COR-L47 (cell line): ENCODE measurements around the gene CNPY2.
"Not testable (repeated sequence)": the region's sequence is repeated elsewhere in the genome, so short reads cannot be mapped to it uniquely, and the experiment has no call there.

Experiments
- DNase-seq: peaks from one replicate; lab custom pipeline; 2025; lab: John Stamatoyannopoulos, UW

CNPY2 gene

GRCh38 chr12:56315622-56316473 is at the start of gene CNPY2:
TSS of gene CNPY2 (minus strand) at chr12:56315988. CDS start at chr12:56315217, 771 bp downstream.
- peak; percentile 99 for DNase-seq

DNA sequence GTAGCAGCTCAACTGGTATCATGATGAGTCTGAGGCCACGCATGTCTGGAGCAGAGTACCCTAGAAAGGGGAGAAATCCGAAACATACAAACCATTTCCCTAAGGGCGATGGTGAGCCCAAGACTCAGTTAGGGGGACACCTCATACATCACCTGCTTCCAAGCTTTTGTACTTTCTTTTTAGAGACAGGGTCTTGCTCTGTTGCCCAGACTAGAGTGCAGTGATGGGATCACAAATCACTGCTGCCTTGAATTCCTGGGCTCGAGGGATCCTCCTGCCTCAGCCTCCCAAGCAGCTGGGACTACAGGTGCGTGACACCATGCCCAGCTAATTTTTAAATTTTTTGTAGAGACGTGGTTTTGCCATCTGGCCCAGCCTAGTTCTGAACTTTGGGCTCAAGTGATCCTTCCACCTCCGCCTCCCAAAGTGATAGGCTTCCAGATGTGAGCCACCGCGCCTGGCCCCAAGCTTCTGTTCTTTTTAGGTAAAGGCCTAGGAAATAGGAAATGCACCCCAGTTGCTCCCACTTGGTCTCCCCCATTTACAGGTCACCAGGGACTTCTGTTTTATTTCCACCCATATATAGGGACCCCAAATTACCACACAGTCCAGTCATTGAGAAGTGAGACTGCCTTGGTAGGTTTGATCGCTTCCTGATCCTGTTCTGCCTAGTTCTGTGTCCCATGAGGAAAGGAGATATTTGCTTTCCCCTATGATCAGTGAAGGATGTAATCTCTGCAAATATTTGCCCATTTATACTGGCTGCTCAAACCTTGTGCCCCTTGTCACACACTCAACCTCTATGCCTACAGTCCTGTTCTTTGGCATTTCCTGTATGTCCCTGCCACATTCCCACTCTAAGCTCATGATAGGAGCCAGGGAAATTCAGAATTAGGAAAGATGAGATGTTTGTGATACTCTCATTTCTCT is 46.6 kb upstream of the CNPY2 start, which contains the start of gene APOF:
APOF (minus strand) TSS at position 728 of the 930 bp plus-strand sequence; CDS start at position 616, 112 bp downstream.
- DNase-seq, result no peak

DNA sequence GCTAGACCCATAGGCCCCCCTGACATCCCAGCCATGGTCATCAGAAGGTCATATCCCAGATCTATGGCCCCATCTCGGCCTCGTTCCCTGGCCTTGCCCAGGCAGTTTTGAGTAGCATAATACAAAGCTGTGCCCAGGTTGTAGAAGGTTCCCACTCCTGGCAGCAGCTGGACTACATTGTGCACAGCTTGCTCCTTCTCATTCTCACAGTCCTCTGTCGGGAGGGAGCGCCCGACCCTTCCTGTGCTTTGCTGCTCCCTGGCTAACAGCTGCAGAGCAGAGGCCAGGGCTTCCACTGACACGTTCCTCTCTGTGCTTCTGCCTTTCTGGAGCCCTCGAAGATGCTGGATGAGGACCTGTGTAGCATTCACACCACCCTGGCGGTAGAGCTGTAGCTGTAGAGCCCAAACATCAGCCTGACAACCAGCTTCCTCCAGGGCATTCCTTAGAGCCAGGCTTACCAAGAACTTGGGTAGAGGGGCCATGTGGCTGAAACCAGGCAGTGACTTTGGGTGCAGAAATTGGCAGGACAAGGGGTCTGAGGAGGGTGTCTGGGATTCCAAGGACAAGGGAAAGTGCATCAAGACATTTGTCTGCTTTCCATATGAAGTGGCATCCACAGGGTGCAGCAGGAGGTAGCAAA is 45.8 kb upstream of the CNPY2 start:
- DNase-seq, result no peak

- DNase-seq, result peak; percentile 98
Observed at GRCh38 chr12:56359851-56360767, 44.3 kb upstream of the CNPY2 start, which contains the start of gene STAT2. TSS of gene STAT2 (minus strand) at chr12:56360107. CDS start at chr12:56356571, 3,536 bp downstream.

- no peak for DNase-seq
Observed at GRCh38 chr12:56358836-56359532, 43.2 kb upstream of the CNPY2 start.

- DNase-seq, result no peak
Observed at GRCh38 chr12:56351325-56351724, 35.5 kb upstream of the CNPY2 start.

DNA sequence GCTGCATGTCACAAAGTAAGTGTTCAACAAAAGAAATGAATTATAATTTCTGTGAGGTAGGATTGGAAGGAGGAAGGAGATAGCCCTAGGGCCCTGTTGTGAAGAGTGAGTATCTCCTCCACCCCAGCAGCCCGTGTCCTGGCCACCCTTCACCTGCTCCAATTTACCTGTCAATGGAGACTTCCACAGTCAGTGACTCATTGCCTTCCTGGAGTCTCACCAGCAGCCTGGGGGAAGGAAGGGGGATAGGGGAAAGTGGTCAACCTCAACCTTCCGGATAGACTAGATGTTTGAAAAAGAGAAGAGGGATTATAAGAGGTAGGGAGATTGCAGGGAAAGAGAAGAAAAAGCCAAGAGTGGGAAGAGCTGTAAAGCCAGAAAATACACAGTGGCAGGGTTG is 34.9 kb upstream of the CNPY2 start:
- DNase-seq, result no peak

DNA sequence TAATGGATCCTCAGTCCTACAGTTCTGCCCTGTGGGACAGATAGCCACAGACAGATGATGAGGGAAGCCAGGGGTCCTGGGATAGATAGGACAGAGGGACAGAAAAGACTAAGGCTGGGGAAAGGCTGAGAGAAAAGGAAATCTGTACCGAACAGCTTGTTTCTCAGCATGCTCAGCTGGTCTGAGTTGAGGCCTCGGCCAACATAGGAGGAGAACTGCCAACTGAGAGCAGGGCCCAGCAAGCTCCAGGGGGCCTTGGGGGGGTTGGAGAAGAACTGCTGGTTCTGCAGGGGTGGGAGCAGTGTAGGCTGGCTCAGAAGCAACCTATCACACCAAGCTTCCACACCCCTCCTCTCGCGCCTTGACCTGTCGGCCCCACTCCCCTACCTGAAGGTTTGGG is 33.0 kb upstream of the CNPY2 start:
- no peak for DNase-seq

DNA sequence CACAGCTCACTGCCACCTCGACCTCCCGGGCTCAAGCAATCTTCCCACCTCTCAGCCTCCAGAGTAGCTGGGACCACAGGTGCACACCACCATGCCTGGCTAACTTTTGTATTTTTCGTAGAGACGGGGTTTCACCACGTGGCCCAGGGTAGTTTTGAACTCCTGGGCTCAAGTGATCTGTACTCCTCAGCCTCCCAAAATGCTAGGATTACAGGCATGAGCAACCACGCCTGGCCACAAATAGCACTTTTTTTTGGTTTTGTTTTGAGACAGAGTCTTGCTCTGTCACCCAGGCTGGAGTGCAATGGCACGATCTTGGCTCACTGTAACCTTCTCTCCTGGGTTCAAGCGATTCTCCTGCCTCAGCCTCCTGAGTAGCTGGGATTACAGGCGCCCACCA is 31.5 kb upstream of the CNPY2 start:
- not testable (repeated sequence) for DNase-seq

- DNase-seq, result no peak
Observed at GRCh38 chr12:56346675-56347074, 30.9 kb upstream of the CNPY2 start.

- not testable (repeated sequence) for DNase-seq
Observed at GRCh38 chr12:56342290-56342689, 26.5 kb upstream of the CNPY2 start.

DNA sequence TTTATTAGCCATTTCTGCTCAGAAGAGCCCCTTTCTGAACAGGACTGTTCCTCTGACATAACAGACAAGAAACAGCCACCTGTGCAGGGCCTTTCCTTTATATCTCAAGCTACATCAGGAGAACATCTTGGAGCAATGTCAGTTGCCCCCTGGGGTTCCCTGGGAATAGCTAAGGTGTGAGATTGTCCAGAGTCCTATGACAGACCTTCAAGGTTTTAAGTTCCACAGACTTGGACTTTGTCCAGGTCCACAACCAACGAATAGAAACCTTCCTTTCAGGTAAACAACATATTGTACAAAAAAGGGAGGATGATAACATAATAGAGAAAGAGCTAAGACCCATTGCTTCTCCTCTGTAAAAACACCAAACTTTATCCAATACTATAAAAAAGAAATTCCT is 25.8 kb upstream of the CNPY2 start:
- DNase-seq, result no peak

GRCh38 chr12:56339158-56339422 is 23.3 kb upstream of the CNPY2 start:
- no peak for DNase-seq

- peak; percentile 81 for DNase-seq
Observed at GRCh38 chr12:56338308-56339157, 22.7 kb upstream of the CNPY2 start, which contains the start of gene IL23A. TSS of gene IL23A (plus strand) at chr12:56338884. CDS start at chr12:56339045, 161 bp downstream.

DNA sequence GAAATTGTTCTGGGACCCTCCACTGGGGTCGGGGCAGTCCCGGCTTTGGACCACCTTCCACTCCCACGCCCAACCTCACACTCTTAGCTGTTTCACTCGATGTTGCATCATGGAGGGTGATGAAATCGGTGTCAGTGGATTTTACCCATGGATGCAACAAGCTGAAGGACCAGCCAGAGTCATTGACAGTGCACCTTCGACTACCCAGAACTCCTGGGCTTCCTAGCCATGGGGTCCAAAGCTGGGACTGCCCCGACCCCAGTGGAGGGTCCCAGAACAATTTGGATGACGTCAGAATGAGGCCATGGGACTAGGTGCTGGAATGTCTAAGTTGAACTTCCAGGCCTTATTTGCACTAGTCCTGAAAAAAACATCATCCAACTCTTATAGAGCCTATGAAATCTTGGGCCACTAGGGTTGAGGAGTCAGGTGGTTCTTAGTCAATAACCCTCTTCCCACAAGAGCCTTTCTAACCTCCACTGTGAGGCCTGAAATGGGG is 22.0 kb upstream of the CNPY2 start:
- DNase-seq, result no peak

DNA sequence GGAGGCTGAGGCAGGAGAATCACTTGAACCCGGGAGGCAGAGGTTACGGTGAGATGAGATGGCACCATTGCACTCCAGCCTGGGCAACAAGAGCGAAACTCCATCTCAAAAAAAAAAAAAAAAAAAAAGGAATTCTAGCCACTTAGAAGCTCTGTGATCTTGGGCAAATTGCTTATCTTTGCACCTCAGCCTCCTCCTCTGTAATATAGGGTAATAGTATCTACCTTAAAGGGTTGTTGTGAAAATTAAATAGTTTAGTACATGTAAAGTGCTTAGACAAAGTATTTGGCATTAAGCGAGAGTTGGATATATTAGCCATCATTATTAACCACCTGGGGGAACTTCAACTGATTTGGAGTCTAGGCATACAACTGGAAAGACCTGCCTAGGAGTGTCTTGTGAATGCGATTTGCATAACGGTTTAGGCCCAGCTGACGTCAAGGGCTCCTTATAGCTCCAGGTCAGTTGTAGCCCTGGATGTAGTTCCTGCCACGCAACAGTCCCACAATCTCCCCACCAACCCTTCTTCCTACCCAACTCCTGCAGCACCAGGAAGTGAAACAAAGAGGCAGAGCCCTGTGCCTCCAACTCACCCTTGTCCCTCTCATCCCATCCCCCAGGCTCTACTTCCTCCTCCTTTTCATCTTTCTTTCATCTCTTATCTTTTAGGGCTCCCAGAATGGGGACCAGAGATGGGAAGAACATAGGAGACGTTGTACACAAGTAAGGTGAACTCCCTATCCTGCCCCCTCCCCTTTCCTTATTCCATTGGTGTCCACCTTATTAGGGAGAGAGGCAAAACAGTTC is 20.8 kb upstream of the CNPY2 start:
- no peak for DNase-seq

DNA sequence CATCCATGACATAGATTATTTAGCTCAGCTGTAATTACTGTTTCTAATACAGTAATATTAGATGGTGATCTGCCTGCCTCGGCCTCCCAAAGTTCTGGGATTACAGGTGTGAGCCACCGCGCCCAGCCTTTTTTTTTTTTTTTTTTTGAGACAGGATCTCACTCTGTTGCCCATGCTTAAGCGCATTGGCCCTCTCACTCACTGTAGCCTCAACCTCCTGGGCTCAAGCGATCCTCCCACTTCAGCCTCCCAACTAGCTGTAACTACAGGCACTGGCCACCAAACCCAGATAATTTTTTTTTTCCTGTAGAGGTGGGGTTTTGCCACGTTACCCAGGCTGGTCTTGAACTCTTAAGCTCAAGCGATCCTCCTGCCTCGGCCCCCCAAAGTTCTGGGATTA is 19.7 kb upstream of the CNPY2 start:
- not testable (repeated sequence) for DNase-seq

DNA sequence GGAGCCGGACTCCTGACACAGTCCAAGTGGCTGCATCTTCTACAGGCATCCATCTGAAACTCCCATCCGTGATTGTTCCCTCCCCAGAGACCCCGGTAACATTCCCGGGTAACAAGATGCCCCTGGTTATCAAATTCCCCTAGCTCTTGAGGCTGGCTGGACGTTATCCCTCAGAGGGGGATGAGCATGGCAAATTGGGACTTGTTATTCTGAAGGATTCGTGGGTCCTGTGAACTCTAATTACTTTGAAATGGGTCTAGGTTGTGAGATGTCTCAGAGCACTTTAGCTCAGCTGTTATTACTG is 18.7 kb upstream of the CNPY2 start:
- no peak for DNase-seq
